ENCODE results near the gene GPR3.

Gene GPR3

DNA sequence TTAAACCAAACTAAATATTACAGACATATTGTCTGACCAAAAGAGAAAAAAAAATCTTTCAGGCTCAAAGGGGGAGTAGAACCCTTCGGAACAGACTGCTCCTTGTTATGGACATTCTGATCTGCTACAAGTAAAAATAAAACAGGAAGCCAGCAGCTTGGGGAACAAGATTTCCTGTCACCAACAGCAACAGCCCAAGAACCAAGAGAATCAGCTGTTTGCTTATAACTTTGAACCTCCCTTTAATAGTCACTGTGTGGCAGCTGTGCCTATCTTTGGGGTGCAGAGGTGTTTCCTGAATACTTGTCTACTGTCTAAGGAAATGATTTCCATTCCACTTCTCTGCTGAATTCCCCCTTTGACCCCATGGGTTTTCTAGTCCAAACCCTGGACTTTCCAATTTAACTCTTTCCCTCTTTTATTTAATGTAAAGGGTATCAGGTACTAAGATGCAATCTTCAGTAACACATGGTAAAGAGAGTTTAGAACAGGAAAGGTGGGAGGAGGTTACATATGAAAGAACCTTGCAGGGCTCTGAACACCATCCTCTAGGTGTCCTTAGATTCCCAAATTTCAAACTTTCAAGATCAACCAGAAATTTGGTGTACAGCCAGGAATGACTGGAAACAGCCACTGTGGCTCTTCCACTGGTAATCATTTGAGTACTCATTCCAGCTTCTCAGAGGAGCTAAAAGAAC is 38.6 kb downstream of the GPR3 start:
- TF ChIP-seq GATA3 (IDR thresholded peaks at IDR 0.05; ENCODE audit: low read depth, low read length), result no peak
- no peak for TF ChIP-seq GATA2 (IDR thresholded peaks at IDR 0.05; ENCODE audit: low read depth, low read length)

DNA sequence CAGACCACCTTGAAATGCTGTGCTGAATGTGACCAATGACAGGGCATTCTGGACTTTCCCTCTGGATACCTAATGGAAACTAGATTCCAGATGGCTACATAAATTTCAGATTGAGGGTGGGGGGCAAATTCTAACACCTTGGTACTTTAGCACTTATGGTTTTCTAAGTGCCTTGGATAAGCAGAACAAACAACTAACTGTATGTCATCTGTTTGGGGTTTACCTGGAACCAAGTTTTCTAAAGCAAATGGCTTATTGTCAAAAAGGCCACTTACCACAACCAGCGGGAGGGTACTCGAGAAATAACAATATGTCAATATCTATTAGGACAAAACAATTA is 39.1 kb downstream of the GPR3 start:
- no peak for TF ChIP-seq GATA3 (IDR thresholded peaks at IDR 0.05; ENCODE audit: low read depth, low read length)
- TF ChIP-seq GATA2 (IDR thresholded peaks at IDR 0.05; ENCODE audit: low read depth, low read length), result no peak

DNA sequence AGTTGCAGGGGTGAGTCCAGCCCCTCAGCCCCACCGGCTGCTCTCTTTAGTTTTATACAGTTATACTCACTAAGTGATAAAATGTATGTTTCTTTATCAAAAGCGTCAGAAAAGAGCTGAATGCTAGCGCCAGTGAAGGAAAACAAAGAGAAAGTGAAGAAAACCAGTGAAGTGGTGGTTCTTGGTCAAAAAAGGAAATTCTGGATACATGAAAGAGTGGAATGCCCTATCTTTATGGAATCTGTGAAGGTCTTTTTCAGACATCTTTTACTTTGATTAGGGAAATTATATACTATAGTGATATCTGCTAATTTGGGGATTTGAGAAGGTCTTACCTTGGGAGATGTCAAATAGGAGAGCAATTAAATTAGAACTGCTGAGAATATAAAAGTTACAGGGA is 41.3 kb downstream of the GPR3 start:
- TF ChIP-seq GATA2 (IDR thresholded peaks at IDR 0.05; ENCODE audit: low read depth, low read length) (no peak), GATA3 (IDR thresholded peaks at IDR 0.05; ENCODE audit: low read depth, low read length) (no peak)

DNA sequence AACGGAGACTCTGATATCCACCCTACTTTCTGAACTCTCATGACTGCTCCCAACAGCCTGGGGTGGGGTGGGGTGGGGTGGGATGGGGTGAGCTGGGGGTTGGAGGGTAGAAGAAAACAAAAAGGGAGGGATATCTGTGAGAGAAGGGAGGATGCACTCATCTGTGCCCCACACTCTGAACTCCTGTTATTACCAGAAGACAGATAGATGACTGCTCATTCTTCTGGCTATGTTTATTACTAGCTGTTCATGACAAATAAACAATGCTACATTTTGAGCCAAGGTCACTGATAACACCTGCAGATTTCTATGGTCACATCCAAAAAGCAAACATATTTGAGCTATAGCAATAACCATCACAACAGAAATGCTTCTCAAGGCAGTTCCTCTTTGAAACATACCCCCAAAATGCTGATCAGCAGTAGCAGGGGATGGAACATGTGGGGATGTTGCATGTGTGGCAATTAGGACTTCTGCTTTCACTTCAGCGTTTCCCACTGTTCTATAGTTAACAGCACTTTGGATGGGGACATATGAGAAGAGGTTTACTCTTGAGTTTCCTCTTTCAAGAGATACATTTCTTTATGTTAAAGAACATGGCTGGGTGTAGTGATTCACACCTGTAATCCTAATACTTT is 43.3 kb downstream of the GPR3 start:
- TF ChIP-seq GATA3 (IDR thresholded peaks at IDR 0.05; ENCODE audit: low read depth, low read length), result no peak
- TF ChIP-seq GATA2 (IDR thresholded peaks at IDR 0.05; ENCODE audit: low read depth, low read length), result no peak

- TF ChIP-seq GATA3 (IDR thresholded peaks at IDR 0.05; ENCODE audit: low read depth, low read length), result no peak
- TF ChIP-seq GATA2 (IDR thresholded peaks at IDR 0.05; ENCODE audit: low read depth, low read length), result no peak
Observed at GRCh38 chr1:27436204-27437159, 44.1 kb downstream of the GPR3 start.

DNA sequence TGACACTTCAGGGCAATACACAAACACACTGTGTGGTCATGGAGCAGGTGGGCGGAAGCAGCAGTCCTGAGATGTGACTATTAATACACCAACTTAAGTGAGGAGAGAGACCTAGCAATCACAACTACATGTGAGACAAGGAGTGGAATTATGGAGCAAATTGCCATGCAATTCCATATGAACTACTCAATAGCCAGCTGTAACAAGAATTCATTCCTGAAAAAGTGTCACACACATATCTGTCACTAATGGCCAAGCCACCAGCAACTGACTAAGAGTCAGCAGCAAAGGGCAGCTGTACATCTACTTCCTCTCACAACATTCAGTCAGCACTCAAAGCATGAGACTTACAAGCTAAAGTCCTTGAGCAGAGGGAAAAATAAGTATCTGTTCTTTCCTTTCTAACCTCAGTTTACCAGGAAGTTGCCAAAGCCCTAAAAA is 46.2 kb downstream of the GPR3 start:
- TF ChIP-seq GATA3 (IDR thresholded peaks at IDR 0.05; ENCODE audit: low read depth, low read length), result no peak
- no peak for TF ChIP-seq GATA2 (IDR thresholded peaks at IDR 0.05; ENCODE audit: low read depth, low read length)

- TF ChIP-seq GATA3 (IDR thresholded peaks at IDR 0.05; ENCODE audit: low read depth, low read length) (no peak), GATA2 (IDR thresholded peaks at IDR 0.05; ENCODE audit: low read depth, low read length) (no peak)
Observed at GRCh38 chr1:27439150-27439549, 46.7 kb downstream of the GPR3 start.

DNA sequence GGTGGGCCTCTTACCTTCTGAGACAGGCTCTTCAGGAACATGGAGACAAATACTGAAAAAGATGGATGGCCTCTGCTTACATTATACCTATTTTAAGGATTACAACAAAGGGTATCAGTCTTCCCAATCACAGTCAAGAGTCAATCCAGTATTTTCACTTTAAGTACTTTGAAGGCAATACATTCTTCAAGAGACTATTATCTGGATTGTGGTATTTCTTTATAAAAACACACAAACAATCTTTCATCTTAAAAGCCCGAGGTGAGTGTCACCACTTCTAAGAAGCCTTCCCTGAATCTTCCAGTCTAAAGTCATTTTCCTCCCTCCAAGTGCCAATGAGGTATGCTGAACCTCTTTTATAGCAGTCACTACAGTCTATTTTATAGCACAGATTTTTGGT is 52.2 kb downstream of the GPR3 start:
- no peak for TF ChIP-seq GATA2 (IDR thresholded peaks at IDR 0.05; ENCODE audit: low read depth, low read length)
- TF ChIP-seq GATA3 (IDR thresholded peaks at IDR 0.05; ENCODE audit: low read depth, low read length), result no peak
